ENCODE results near the gene NMU. TPM values are rescaled to one million over a fixed set of nuclear protein-coding genes. Genes with fewer than 3 reads are reported as not detected.

Gene NMU
- total RNA-seq, 1 experiment from 2014 or later, result 28.5 TPM

GRCh38 chr4:55682295-55682694, 46.2 kb upstream of the NMU start:
- Histone ChIP-seq H2AFZ (ENCODE audit: low read length) (no peak overlapping the region), H3F3A (ENCODE audit: low read length, unreplicated experiment) (no peaks in the 10 kb centered on the region), H3K9me2 (replicated peaks; ENCODE audit: low read length) (0 out of 2 replicates have a peak, but pooled peaks cover 4% of the 10 kb centered on the region), H3K36me3 (ENCODE audit: low read depth, low read length) (no peaks in the 10 kb centered on the region), H4K20me1 (ENCODE audit: low read length) (no peaks in the 10 kb centered on the region), H3K4me3 (ENCODE audit: low read length) (no peak overlapping the region), H3K4me2 (ENCODE audit: low read length) (no peak overlapping the region), H3K27me3 (ENCODE audit: low read length) (no peaks in the 10 kb centered on the region), H3K9me3 (ENCODE audit: low read length) (no peaks in the 10 kb centered on the region), H3K4me1 (ENCODE audit: insufficient read depth, low read length) (no peaks in the 10 kb centered on the region), H3K79me2 (ENCODE audit: low read length) (no peaks in the 10 kb centered on the region), H3K9ac (ENCODE audit: low read length) (no peak overlapping the region), H3K27ac (ENCODE audit: low read length) (no peak overlapping the region)
- no peak for TF ChIP-seq EZH2phosphoT487 (IDR thresholded peaks at IDR 0.05; ENCODE audit: borderline replicate concordance, low read length)
- TF ChIP-seq, protein P1, sequence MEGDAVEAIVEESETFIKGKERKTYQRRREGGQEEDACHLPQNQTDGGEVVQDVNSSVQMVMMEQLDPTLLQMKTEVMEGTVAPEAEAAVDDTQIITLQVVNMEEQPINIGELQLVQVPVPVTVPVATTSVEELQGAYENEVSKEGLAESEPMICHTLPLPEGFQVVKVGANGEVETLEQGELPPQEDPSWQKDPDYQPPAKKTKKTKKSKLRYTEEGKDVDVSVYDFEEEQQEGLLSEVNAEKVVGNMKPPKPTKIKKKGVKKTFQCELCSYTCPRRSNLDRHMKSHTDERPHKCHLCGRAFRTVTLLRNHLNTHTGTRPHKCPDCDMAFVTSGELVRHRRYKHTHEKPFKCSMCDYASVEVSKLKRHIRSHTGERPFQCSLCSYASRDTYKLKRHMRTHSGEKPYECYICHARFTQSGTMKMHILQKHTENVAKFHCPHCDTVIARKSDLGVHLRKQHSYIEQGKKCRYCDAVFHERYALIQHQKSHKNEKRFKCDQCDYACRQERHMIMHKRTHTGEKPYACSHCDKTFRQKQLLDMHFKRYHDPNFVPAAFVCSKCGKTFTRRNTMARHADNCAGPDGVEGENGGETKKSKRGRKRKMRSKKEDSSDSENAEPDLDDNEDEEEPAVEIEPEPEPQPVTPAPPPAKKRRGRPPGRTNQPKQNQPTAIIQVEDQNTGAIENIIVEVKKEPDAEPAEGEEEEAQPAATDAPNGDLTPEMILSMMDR (conservative IDR thresholded peaks at IDR 0.05; ENCODE audit: low read depth, low read length), result no peak
- TF ChIP-seq EZH2 (IDR thresholded peaks at IDR 0.05; ENCODE audit: low read length, unreplicated experiment), result no peak
- DNase-seq (no peak), ATAC-seq (no peak)
- intact Hi-C loops (cut with micrococcal nuclease), result no loop called here
- ChIA-PET POLR2A (ENCODE audit: unreplicated experiment) (no interaction called here), CTCF (no interaction called here)
- BruUV-seq (replicated peaks), result no TSS peak

GRCh38 chr4:55681430-55681829, 45.3 kb upstream of the NMU start:
- Histone ChIP-seq H3K79me2 (ENCODE audit: low read length) (no peaks in the 10 kb centered on the region), H3K27me3 (ENCODE audit: low read length) (no peaks in the 10 kb centered on the region), H3K9me2 (replicated peaks; ENCODE audit: low read length) (0 out of 2 replicates have a peak, but pooled peaks cover 4% of the 10 kb centered on the region), H3K36me3 (ENCODE audit: low read depth, low read length) (no peaks in the 10 kb centered on the region), H3K4me3 (ENCODE audit: low read length) (no peak overlapping the region), H3K9me3 (ENCODE audit: low read length) (no peaks in the 10 kb centered on the region), H4K20me1 (ENCODE audit: low read length) (no peaks in the 10 kb centered on the region), H3K4me1 (ENCODE audit: insufficient read depth, low read length) (no peaks in the 10 kb centered on the region), H3K27ac (ENCODE audit: low read length) (no peak overlapping the region), H2AFZ (ENCODE audit: low read length) (no peak overlapping the region), H3F3A (ENCODE audit: low read length, unreplicated experiment) (no peaks in the 10 kb centered on the region), H3K9ac (ENCODE audit: low read length) (no peak overlapping the region), H3K4me2 (ENCODE audit: low read length) (no peak overlapping the region)
- ATAC-seq (no peak), DNase-seq (no peak)
- intact Hi-C loops (cut with micrococcal nuclease), result no loop called here
- ChIA-PET CTCF (no interaction called here), POLR2A (ENCODE audit: unreplicated experiment) (no interaction called here)
- TF ChIP-seq EZH2 (IDR thresholded peaks at IDR 0.05; ENCODE audit: low read length, unreplicated experiment) (no peak), EZH2phosphoT487 (IDR thresholded peaks at IDR 0.05; ENCODE audit: borderline replicate concordance, low read length) (no peak)
- TF ChIP-seq, protein P1 (conservative IDR thresholded peaks at IDR 0.05; ENCODE audit: low read depth, low read length), result no peak
- BruUV-seq (replicated peaks), result no TSS peak

DNA sequence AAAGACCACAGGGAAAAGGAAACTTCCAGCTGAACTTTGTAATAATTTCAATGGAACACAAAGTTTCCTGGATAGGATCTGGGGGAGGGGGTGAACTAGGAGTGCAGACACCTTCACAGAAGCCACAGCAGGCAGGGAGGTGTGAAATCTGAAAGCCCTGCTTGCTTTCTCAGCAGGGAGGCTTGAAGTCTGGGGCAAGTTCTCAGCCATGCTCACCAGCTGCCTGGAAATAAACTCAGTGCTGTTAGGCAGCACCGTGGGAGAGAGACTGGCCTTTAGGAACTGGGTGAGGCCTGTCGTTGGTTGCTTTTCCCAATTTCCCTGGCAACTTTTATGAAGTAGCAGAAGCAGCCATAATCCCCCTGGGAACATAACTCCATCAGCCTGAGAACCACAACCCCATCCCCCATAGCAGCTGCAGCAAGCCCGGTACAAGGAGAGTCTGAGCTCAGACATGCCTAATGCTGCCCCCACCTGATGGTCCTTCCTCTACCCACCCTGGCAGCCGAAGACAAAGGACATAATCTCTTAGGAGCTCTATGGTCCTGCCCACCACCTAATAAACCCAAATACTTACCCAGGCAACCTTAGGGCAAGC, 39.2 kb upstream of the NMU start:
- Histone ChIP-seq H3K27me3 (ENCODE audit: low read length) (no peaks in the 10 kb centered on the region), H3K36me3 (ENCODE audit: low read depth, low read length) (no peaks in the 10 kb centered on the region), H3K4me1 (ENCODE audit: insufficient read depth, low read length) (no peaks in the 10 kb centered on the region), H3F3A (ENCODE audit: low read length, unreplicated experiment) (no peaks in the 10 kb centered on the region), H3K79me2 (ENCODE audit: low read length) (no peaks in the 10 kb centered on the region), H3K27ac (ENCODE audit: low read length) (no peak overlapping the region), H3K4me3 (ENCODE audit: low read length) (no peak overlapping the region), H4K20me1 (ENCODE audit: low read length) (no peaks in the 10 kb centered on the region), H3K9ac (ENCODE audit: low read length) (no peak overlapping the region), H3K9me3 (ENCODE audit: low read length) (no peaks in the 10 kb centered on the region), H3K9me2 (replicated peaks; ENCODE audit: low read length) (no peaks in the 10 kb centered on the region), H3K4me2 (ENCODE audit: low read length) (no peak overlapping the region), H2AFZ (ENCODE audit: low read length) (no peak overlapping the region)
- POLR2A ChIA-PET (ENCODE audit: unreplicated experiment), result no interaction called here
- ATAC-seq, result no peak
- DNase-seq, result no peak
- CTCF ChIA-PET, result no interaction called here
- no TSS peak for BruUV-seq (replicated peaks)
- intact Hi-C loops (cut with micrococcal nuclease), result no loop called here
- TF ChIP-seq EZH2phosphoT487 (IDR thresholded peaks at IDR 0.05; ENCODE audit: borderline replicate concordance, low read length) (no peak), EZH2 (IDR thresholded peaks at IDR 0.05; ENCODE audit: low read length, unreplicated experiment) (no peak)
- TF ChIP-seq, protein P1 (conservative IDR thresholded peaks at IDR 0.05; ENCODE audit: low read depth, low read length), result no peak
